HepG2 (cell line): Measurements from ENCODE around the gene TARBP2. TPM values are rescaled to one million over a fixed set of nuclear protein-coding genes. Genes with fewer than 3 reads are reported as not detected.

Experiments
- ETV6 ChIP-seq: sonication (generic); formaldehyde crosslinking; conservative IDR thresholded peaks from 2 replicates; pipeline ENCODE4 v1.4.0; 2020; ENCODE audit warnings: missing genetic modification reagents
- HNF1A ChIP-seq, 2 experiments: sonication (generic) in 1 of 2; formaldehyde crosslinking in 1 of 2; IDR thresholded peaks; 2 replicates each; pipeline versions ENCODE4 v1.4.0 to v1.6.1; 2016 to 2020; ENCODE audit warnings: borderline replicate concordance in 1 of 2, low read depth in 1 of 2, mild to moderate bottlenecking in 1 of 2, missing genetic modification reagents in 1 of 2
- KMT2A ChIP-seq: sonication (generic); formaldehyde crosslinking; IDR thresholded peaks from 2 replicates; pipeline ENCODE4 v1.4.0; 2020; ENCODE audit warnings: missing genetic modification reagents
- MBD4 ChIP-seq: IDR thresholded peaks from 2 replicates; pipeline ENCODE4 v1.6.1; 2012; ENCODE audit warnings: low read length, inconsistent platforms, borderline replicate concordance
- MED1 ChIP-seq: sonication (generic); formaldehyde crosslinking; IDR thresholded peaks from 2 replicates; pipeline ENCODE4 v1.4.0; 2020; ENCODE audit warnings: missing genetic modification reagents
- PBX2 ChIP-seq: IDR thresholded peaks from 2 replicates; pipeline ENCODE4 v1.6.1; 2016; ENCODE audit warnings: control low read depth
- PRDM15 ChIP-seq: sonication (generic); formaldehyde crosslinking; IDR thresholded peaks from 2 replicates; pipeline ENCODE4 v1.4.0; 2020; ENCODE audit warnings: missing genetic modification reagents
- SSRP1 ChIP-seq: IDR thresholded peaks from 2 replicates; pipeline ENCODE4 v1.6.1; 2016; ENCODE audit warnings: control low read depth
- XBP1 ChIP-seq: sonication (generic); formaldehyde crosslinking; IDR thresholded peaks from 2 replicates; pipeline ENCODE4 v1.5.0; 2020; ENCODE audit warnings: missing genetic modification reagents
- ZKSCAN8 ChIP-seq: IDR thresholded peaks from 2 replicates; pipeline ENCODE4 v1.6.1; 2016; ENCODE audit warnings: borderline replicate concordance, missing genetic modification reagents, missing compliant biosample characterization
- ZNF230 ChIP-seq: sonication (generic); formaldehyde crosslinking; IDR thresholded peaks from 2 replicates; pipeline ENCODE4 v1.4.0; 2020; ENCODE audit warnings: mild to moderate bottlenecking, missing genetic modification reagents
- ZNF263 ChIP-seq: sonication (generic); formaldehyde crosslinking; IDR thresholded peaks from 2 replicates; pipeline ENCODE4 v1.4.0; 2020; ENCODE audit warnings: missing genetic modification reagents
- ZNF326 ChIP-seq: sonication (generic); formaldehyde crosslinking; IDR thresholded peaks from 2 replicates; pipeline ENCODE4 v1.4.0; 2020; ENCODE audit warnings: missing genetic modification reagents, borderline replicate concordance
- ZNF770 ChIP-seq: sonication (generic); formaldehyde crosslinking; IDR thresholded peaks from 2 replicates; pipeline ENCODE4 v1.5.0; 2020; ENCODE audit warnings: mild to moderate bottlenecking, missing genetic modification reagents
- polyA plus RNA-seq, 8 experiments: library from polyadenylated mRNA; depleted of rRNA in 3 of 8; stranded (reverse) in 7 of 8; unstranded in 1 of 8; fragments of >200 nt; fragmentation: Illumina TruSeq in 4 of 8; extraction: Trizol in 4 of 8; gene quantifications; 2 replicates each; pipeline versions ENCODE4 v1.2.1 to v1.2.3, GENCODE V29; 2011 to 2016; ENCODE audit warnings: low read depth in 4 of 8, missing spikeins in 1 of 8, mixed read lengths in 1 of 8; ENCODE audit not compliant: insufficient read depth in 1 of 8
- total RNA-seq, 5 experiments: library from RNA; depleted of rRNA; stranded (reverse); fragments of >200 nt; fragmentation: Illumina TruSeq; extraction: Trizol; gene quantifications; 2 replicates each; pipeline ENCODE4 v1.2.3, GENCODE V29; 2016; ENCODE audit warnings: low read depth in 1 of 5

TARBP2 gene
- total and polyA plus RNA-seq, 2 of the 13 experiments (the other 11 are each of a cell fraction or from before 2014, with no cell fraction given): 47.0 to 55.5 TPM

- TF ChIP-seq HNF1A (IDR thresholded peaks at IDR 0.05; ENCODE audit: low read depth) (no peak), HNF1A (CRISPR knock-in tag; IDR thresholded peaks at IDR 0.05; ENCODE audit: borderline replicate concordance) (peak; percentile 49; the same call in 1 of the 2 replicates), ZNF230 (CRISPR knock-in tag) (no peak), ETV6 (CRISPR knock-in tag) (no peak), ZNF770 (no peak), MED1 (CRISPR knock-in tag) (0 out of 2 replicates have a peak, but pooled peaks have one; percentile 18), ZNF263 (CRISPR knock-in tag) (no peak), SSRP1 (CRISPR knock-in tag) (no peak), XBP1 (CRISPR knock-in tag) (no peak), ZKSCAN8 (CRISPR knock-in tag) (no peak), ZNF326 (CRISPR knock-in tag) (no peak), PBX2 (no peak), KMT2A (CRISPR knock-in tag) (no peak), MBD4 (no peak), PRDM15 (no peak)
These were observed 8.1 kb upstream of the TARBP2 start (continued) for GRCh38 chr12:53492830-53493609.
